ENCODE data around the gene SRR. TPM values are rescaled to one million over a fixed set of nuclear protein-coding genes. Genes with fewer than 3 reads are reported as not detected.

The SRR gene
- total RNA-seq, 1 experiment from 2014 or later: 52.3 TPM

GRCh38 chr17:2372180-2372579 is 68.4 kb downstream of the SRR start:
- Histone ChIP-seq H3K27me3 (ENCODE audit: insufficient read depth, low read depth) (no peaks in the 10 kb centered on the region), H3K9me2 (ENCODE audit: insufficient read depth) (no peaks in the 10 kb centered on the region), H3K4me1 (replicated peaks; ENCODE audit: insufficient read depth) (no peaks in the 10 kb centered on the region), H4K20me1 (ENCODE audit: insufficient read depth) (no peaks in the 10 kb centered on the region), H3K79me2 (ENCODE audit: low read depth) (no peaks in the 10 kb centered on the region), H3K4me3 (no peak overlapping the region), H3K4me2 (no peak overlapping the region), H3K36me3 (ENCODE audit: low read depth) (no peaks in the 10 kb centered on the region), H3F3A (ENCODE audit: insufficient read depth, low read depth) (no peaks in the 10 kb centered on the region), H2AFZ (no peak overlapping the region), H3K27ac (no peak overlapping the region), H3K9me3 (ENCODE audit: insufficient read depth, low read depth) (no peaks in the 10 kb centered on the region)
- DNase-seq: no peak
- intact Hi-C loops (cut with micrococcal nuclease; ENCODE audit: unreplicated experiment): no loop called here
- no TSS peak for BruUV-seq (replicated peaks)
- CTCF ChIA-PET: no interaction called here
- TF ChIP-seq EZH2 (IDR thresholded peaks at IDR 0.05; ENCODE audit: low read depth) (no peak), CTCF (conservative IDR thresholded peaks at IDR 0.05) (no peak)
- POLR2A ChIA-PET (ENCODE audit: unreplicated experiment): no interaction called here

- TF ChIP-seq EZH2 (IDR thresholded peaks at IDR 0.05; ENCODE audit: low read depth) (no peak), CTCF (conservative IDR thresholded peaks at IDR 0.05) (no peak)
- Histone ChIP-seq H2AFZ (no peak overlapping the region), H3K36me3 (ENCODE audit: low read depth) (no peaks in the 10 kb centered on the region), H3K4me2 (no peak overlapping the region), H4K20me1 (ENCODE audit: insufficient read depth) (no peaks in the 10 kb centered on the region), H3K27me3 (ENCODE audit: insufficient read depth, low read depth) (no peaks in the 10 kb centered on the region), H3K27ac (no peak overlapping the region), H3K4me1 (replicated peaks; ENCODE audit: insufficient read depth) (no peaks in the 10 kb centered on the region), H3K9me2 (ENCODE audit: insufficient read depth) (no peaks in the 10 kb centered on the region), H3K79me2 (ENCODE audit: low read depth) (no peaks in the 10 kb centered on the region), H3K4me3 (no peak overlapping the region), H3K9me3 (ENCODE audit: insufficient read depth, low read depth) (no peaks in the 10 kb centered on the region), H3F3A (ENCODE audit: insufficient read depth, low read depth) (no peaks in the 10 kb centered on the region)
- DNase-seq: no peak
- CTCF ChIA-PET: no interaction called here
- intact Hi-C loops (cut with micrococcal nuclease; ENCODE audit: unreplicated experiment): no loop called here
- BruUV-seq (replicated peaks): no TSS peak
- POLR2A ChIA-PET (ENCODE audit: unreplicated experiment): no interaction called here
Measured at GRCh38 chr17:2372681-2373080, 68.9 kb downstream of the SRR start.

- no TSS peak for BruUV-seq (replicated peaks)
- Histone ChIP-seq H3K9me3 (ENCODE audit: insufficient read depth, low read depth) (no peaks in the 10 kb centered on the region), H2AFZ (no peak overlapping the region), H3K4me2 (no peak overlapping the region), H3F3A (ENCODE audit: insufficient read depth, low read depth) (no peaks in the 10 kb centered on the region), H3K27ac (no peak overlapping the region), H4K20me1 (ENCODE audit: insufficient read depth) (no peaks in the 10 kb centered on the region), H3K36me3 (ENCODE audit: low read depth) (no peaks in the 10 kb centered on the region), H3K9me2 (ENCODE audit: insufficient read depth) (no peaks in the 10 kb centered on the region), H3K4me1 (replicated peaks; ENCODE audit: insufficient read depth) (no peaks in the 10 kb centered on the region), H3K79me2 (ENCODE audit: low read depth) (no peaks in the 10 kb centered on the region), H3K4me3 (no peak overlapping the region), H3K27me3 (ENCODE audit: insufficient read depth, low read depth) (no peaks in the 10 kb centered on the region)
- ChIA-PET POLR2A (ENCODE audit: unreplicated experiment) (no interaction called here), CTCF (no interaction called here)
- TF ChIP-seq CTCF (conservative IDR thresholded peaks at IDR 0.05): no peak
- no peak for TF ChIP-seq EZH2 (IDR thresholded peaks at IDR 0.05; ENCODE audit: low read depth)
- DNase-seq: no peak
- intact Hi-C loops (cut with micrococcal nuclease; ENCODE audit: unreplicated experiment): no loop called here
Measured at GRCh38 chr17:2373179-2373578, 69.4 kb downstream of the SRR start.

Other genes starting within 250 kb of the SRR start
- 0.63 and 1.6 TPM in 2 replicates for gene HIC1, start 248.8 kb upstream of the SRR start, total RNA-seq (2021)
- 43.1 and 49.4 TPM in 2 replicates for gene SMG6, start 165 bp upstream of the SRR start, total RNA-seq (2021)
- gene TSR1, start 32.5 kb downstream of the SRR start, total RNA-seq (2021): 42.3 and 42.5 TPM in 2 replicates
- 62.0 and 65.7 TPM in 2 replicates for gene SGSM2, start 33.6 kb downstream of the SRR start, total RNA-seq (2021)
- 60.7 and 72.3 TPM in 2 replicates for gene MNT, start 97.1 kb downstream of the SRR start, total RNA-seq (2021)
- gene METTL16, start 207.9 kb downstream of the SRR start, total RNA-seq (2021): 40.2 and 46.2 TPM in 2 replicates